ENCODE results near the gene SELENOT. TPM values are rescaled to one million over a fixed set of nuclear protein-coding genes. Genes with fewer than 3 reads are reported as not detected.

The SELENOT gene
- total RNA-seq, 1 donor from 2014 or later: 137 TPM

- CTCF ChIA-PET: no interaction called here
- DNase-seq: no peak
- Mint-ChIP-seq H3K27ac (no peak overlapping the region), H3K4me1 (peaks cover 21% of the 10 kb centered on the region), H3K4me3 (no peak overlapping the region), H3K27me3 (no peaks in the 10 kb centered on the region), H3K9me3 (no peaks in the 10 kb centered on the region), H3K36me3 (ENCODE audit: low read depth) (peaks cover 54% of the 10 kb centered on the region)
- intact Hi-C loops (cut with micrococcal nuclease): no loop called here
- ATAC-seq (ENCODE audit: low read depth): no peak
- POLR2A ChIA-PET: no interaction called here
- TF ChIP-seq, protein P1, sequence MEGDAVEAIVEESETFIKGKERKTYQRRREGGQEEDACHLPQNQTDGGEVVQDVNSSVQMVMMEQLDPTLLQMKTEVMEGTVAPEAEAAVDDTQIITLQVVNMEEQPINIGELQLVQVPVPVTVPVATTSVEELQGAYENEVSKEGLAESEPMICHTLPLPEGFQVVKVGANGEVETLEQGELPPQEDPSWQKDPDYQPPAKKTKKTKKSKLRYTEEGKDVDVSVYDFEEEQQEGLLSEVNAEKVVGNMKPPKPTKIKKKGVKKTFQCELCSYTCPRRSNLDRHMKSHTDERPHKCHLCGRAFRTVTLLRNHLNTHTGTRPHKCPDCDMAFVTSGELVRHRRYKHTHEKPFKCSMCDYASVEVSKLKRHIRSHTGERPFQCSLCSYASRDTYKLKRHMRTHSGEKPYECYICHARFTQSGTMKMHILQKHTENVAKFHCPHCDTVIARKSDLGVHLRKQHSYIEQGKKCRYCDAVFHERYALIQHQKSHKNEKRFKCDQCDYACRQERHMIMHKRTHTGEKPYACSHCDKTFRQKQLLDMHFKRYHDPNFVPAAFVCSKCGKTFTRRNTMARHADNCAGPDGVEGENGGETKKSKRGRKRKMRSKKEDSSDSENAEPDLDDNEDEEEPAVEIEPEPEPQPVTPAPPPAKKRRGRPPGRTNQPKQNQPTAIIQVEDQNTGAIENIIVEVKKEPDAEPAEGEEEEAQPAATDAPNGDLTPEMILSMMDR (IDR thresholded peaks at IDR 0.05): no peak
Measured at GRCh38 chr3:150623945-150624344, 20.8 kb downstream of the SELENOT start.

- intact Hi-C loops (cut with micrococcal nuclease): no loop called here
- ChIA-PET POLR2A (interaction anchor here (1.9 kb wide), 1 partner anchor 77 kb away, joined by 6 read pairs; the partner anchor contains the start of gene ERICH6), CTCF (no interaction called here)
- Mint-ChIP-seq H3K27me3 (no peaks in the 10 kb centered on the region), H3K9me3 (no peaks in the 10 kb centered on the region), H3K4me3 (no peak overlapping the region), H3K36me3 (ENCODE audit: low read depth) (peaks cover 59% of the 10 kb centered on the region), H3K4me1 (peaks cover 9% of the 10 kb centered on the region), H3K27ac (no peak overlapping the region)
- TF ChIP-seq, protein P1 (IDR thresholded peaks at IDR 0.05): no peak
- DNase-seq: no peak
- no peak for ATAC-seq (ENCODE audit: low read depth)
Measured at GRCh38 chr3:150626148-150626930, 23.2 kb downstream of the SELENOT start.

- H3K27me3 Mint-ChIP-seq: no peaks in the 10 kb centered on the region
- ChIA-PET CTCF (no interaction called here), POLR2A (no interaction called here)
- intact Hi-C loops (cut with micrococcal nuclease): no loop called here
- no peak for DNase-seq
- no peak overlapping the region for H3K4me3 Mint-ChIP-seq
- H3K9me3 Mint-ChIP-seq: no peaks in the 10 kb centered on the region
- H3K4me1 Mint-ChIP-seq: peaks cover 2% of the 10 kb centered on the region
- no peak for ATAC-seq (ENCODE audit: low read depth)
- TF ChIP-seq, protein P1 (IDR thresholded peaks at IDR 0.05): no peak
- peaks cover 61% of the 10 kb centered on the region for H3K36me3 Mint-ChIP-seq (ENCODE audit: low read depth)
- no peak overlapping the region for H3K27ac Mint-ChIP-seq
Measured at GRCh38 chr3:150627557-150627956, 24.4 kb downstream of the SELENOT start.

- DNase-seq (no peak), ATAC-seq (ENCODE audit: low read depth) (no peak)
- Mint-ChIP-seq H3K36me3 (ENCODE audit: low read depth) (peaks cover 35% of the 10 kb centered on the region), H3K27me3 (no peaks in the 10 kb centered on the region), H3K9me3 (no peaks in the 10 kb centered on the region), H3K27ac (no peak overlapping the region), H3K4me3 (no peak overlapping the region), H3K4me1 (peaks cover 18% of the 10 kb centered on the region)
- intact Hi-C loops (cut with micrococcal nuclease): no loop called here
- CTCF ChIA-PET: no interaction called here
- TF ChIP-seq, protein P1 (IDR thresholded peaks at IDR 0.05): no peak
- POLR2A ChIA-PET: no interaction called here
Measured at GRCh38 chr3:150631515-150632221, 28.5 kb downstream of the SELENOT start.

GRCh38 chr3:150635076-150635475 lies 32.0 kb downstream of the SELENOT start:
- H3K27me3 Mint-ChIP-seq: no peaks in the 10 kb centered on the region
- H3K4me1 Mint-ChIP-seq: peaks cover 18% of the 10 kb centered on the region
- H3K27ac Mint-ChIP-seq: no peak overlapping the region
- TF ChIP-seq, protein P1 (IDR thresholded peaks at IDR 0.05): no peak
- POLR2A ChIA-PET: interaction anchor here (0.5 to 1.2 kb wide), 3 partner anchors 37 to 1734 kb away, joined by 3 to 10 read pairs (median 5); no protein-coding TSS in a partner anchor
- no peak for DNase-seq
- intact Hi-C loops (cut with micrococcal nuclease): no loop called here
- no peak for ATAC-seq (ENCODE audit: low read depth)
- H3K4me3 Mint-ChIP-seq: no peak overlapping the region
- peaks cover 9% of the 10 kb centered on the region for H3K36me3 Mint-ChIP-seq (ENCODE audit: low read depth)
- no peaks in the 10 kb centered on the region for H3K9me3 Mint-ChIP-seq
- CTCF ChIA-PET: no interaction called here

Measured in activated B cell treated with CpG ODN at 0.5 μM for 24 hours (primary cell).